GM12878 (cell line): Measurements from ENCODE around the gene CDKL4. TPM values are rescaled to one million over a fixed set of nuclear protein-coding genes. Genes with fewer than 3 reads are reported as not detected.

ENCODE experiments used
- ATAC-seq: fragments of 200-7000 bp; cut with Tn5 transposase; 3 replicates; pipeline ENCODE4 v1.9.1; 2020; ENCODE audit warnings: mild to moderate bottlenecking, moderate library complexity
- BruUV-seq: library from RNA; stranded (reverse); fragments of 400-500 nt; replicated peaks from 2 replicates; lab custom pipeline; 2021; lab: Mats Ljungman, UMichigan
- CTCF ChIA-PET: fragments of 300-600 bp; sonication (Branson Sonifier 250); formaldehyde crosslinking; extraction: SDS; loops from one replicate; lab custom pipeline; 2021; ENCODE audit warnings: inconsistent platforms; lab: Yijun Ruan, JAX
- POLR2A ChIA-PET: fragments of 350-600 bp; formaldehyde crosslinking; extraction: SDS; loops from one replicate; lab custom pipeline; 2021; ENCODE audit warnings: inconsistent platforms; lab: Charles Lee
- RAD21 ChIA-PET: fragments of 300-600 bp; sonication (Branson Sonifier 250); formaldehyde crosslinking; loops from one replicate; lab custom pipeline; 2023; ENCODE audit warnings: antibody characterized with exemption; ENCODE audit not compliant: unreplicated experiment; lab: Charles Lee
- SMC1A ChIA-PET: fragments of 300-600 bp; sonication (Branson Sonifier 250); formaldehyde crosslinking; loops from one replicate; lab custom pipeline; 2023; ENCODE audit not compliant: unreplicated experiment, uncharacterized antibody; lab: Charles Lee
- DNase-seq: peaks from one replicate; pipeline ENCODE4 v3.0.0-alpha.2; 2011; ENCODE audit warnings: low read depth, low spot score
- FAIRE-seq: peaks from 3 replicates; lab custom pipeline; 2011; peaks lifted over from hg19 to GRCh38; lab: Jason Lieb, UNC
- H2AFZ ChIP-seq: 2 replicates; pipeline ENCODE4 v1.6.0; 2011; ENCODE audit warnings: low read depth, low read length, control low read depth; ENCODE audit not compliant: control insufficient read depth
- H3K27ac ChIP-seq: 2 replicates; pipeline ENCODE4 v1.5.1; 2011; ENCODE audit warnings: control low read depth; ENCODE audit not compliant: control insufficient read depth, insufficient read depth
- H3K27me3 ChIP-seq, 2 experiments: replicated peaks in 1 of 2; 2 replicates each; pipeline versions ENCODE4 v1.6.0 to v1.6.1; 2011; ENCODE audit warnings: low read length in 1 of 2; ENCODE audit not compliant: control insufficient read depth in 2 of 2, insufficient read depth in 2 of 2
- H3K36me3 ChIP-seq, 2 experiments: 2 replicates each; pipeline ENCODE4 v1.5.1; 2011; ENCODE audit warnings: low read length in 1 of 2; ENCODE audit not compliant: control insufficient read depth in 2 of 2, insufficient read depth in 2 of 2
- H3K4me1 ChIP-seq: 2 replicates; pipeline ENCODE4 v1.6.1; 2011; ENCODE audit warnings: mild to moderate bottlenecking, low read length, moderate library complexity, mixed read lengths; ENCODE audit not compliant: control insufficient read depth, insufficient read depth
- H3K4me2 ChIP-seq: 2 replicates; pipeline ENCODE4 v1.6.0; 2011; ENCODE audit warnings: control low read depth; ENCODE audit not compliant: control insufficient read depth, insufficient read depth
- H3K4me3 ChIP-seq: fragments of 200-600 bp; sonication (generic); 2 replicates; pipeline ENCODE4 v1.5.1; 2016
- H3K79me2 ChIP-seq: 2 replicates; pipeline ENCODE4 v1.6.0; 2011; ENCODE audit warnings: low read length; ENCODE audit not compliant: control insufficient read depth, insufficient read depth
- H3K9ac ChIP-seq: 2 replicates; pipeline ENCODE4 v1.8.0; 2011; ENCODE audit warnings: low read length, control low read depth, mixed read lengths; ENCODE audit not compliant: control insufficient read depth, insufficient read depth
- H3K9me3 ChIP-seq: replicated peaks from 3 replicates; pipeline ENCODE4 v1.5.1; 2011; ENCODE audit warnings: mild to moderate bottlenecking, low read length; ENCODE audit not compliant: control insufficient read depth, insufficient read depth
- H4K20me1 ChIP-seq: 2 replicates; pipeline ENCODE4 v1.6.0; 2011; ENCODE audit not compliant: control insufficient read depth, insufficient read depth
- BRCA1 ChIP-seq: IDR thresholded peaks from 2 replicates; pipeline ENCODE4 v1.6.1; 2011; ENCODE audit warnings: low read depth, low read length, improper control_type of control experiment
- EP300 ChIP-seq, 2 experiments: fragments of 150-350 bp in 1 of 2; IDR thresholded peaks; 2 replicates each; pipeline ENCODE4 v1.6.1; 2011 to 2012; ENCODE audit warnings: low read depth in 2 of 2, low read length in 2 of 2, borderline replicate concordance in 1 of 2, improper control_type of control experiment in 1 of 2, inconsistent platforms in 1 of 2; ENCODE audit not compliant: control insufficient read depth in 1 of 2
- IRF4 ChIP-seq: IDR thresholded peaks from 2 replicates; pipeline ENCODE4 v1.6.1; 2011; ENCODE audit warnings: low read depth, low read length
- MTA2 ChIP-seq: fragments of 450-650 bp; IDR thresholded peaks from 2 replicates; pipeline ENCODE4 v1.6.1; 2016; ENCODE audit warnings: low read depth, mild to moderate bottlenecking, moderate library complexity
- TARDBP ChIP-seq: IDR thresholded peaks from 2 replicates; pipeline ENCODE4 v1.6.1; 2016; ENCODE audit warnings: borderline replicate concordance
- WGBS: methylation state at CpG from one replicate; pipeline ENCODE4 v1.1.6; 2016; ENCODE audit warnings: low lambda C conversion rate; ENCODE audit not compliant: insufficient replicate concordance, insufficient coverage; ENCODE audit errors: missing lambda C conversion rate; 5-methylcytosine and 5-hydroxymethylcytosine counted together
- in situ Hi-C: fragments of 300-500 bp; cut with MboI; formaldehyde crosslinking; loops from 9 replicates; pipeline ENCODE4 v1.14.3; 2018; ENCODE audit warnings: mixed read lengths
- intact Hi-C: fragments of 100-400 bp; cut with micrococcal nuclease; formaldehyde crosslinking; loops from one replicate; pipeline ENCODE4 v1.14.2; 2022; ENCODE audit not compliant: unreplicated experiment
- polyA plus RNA-seq, 11 experiments: library from polyadenylated mRNA; depleted of rRNA in 4 of 11; unstranded in 6 of 11; stranded (reverse) in 5 of 11; fragments of >200 nt; fragmentation: Nextera tagmentation in 4 of 11; fragmentation: Illumina TruSeq in 1 of 11; extraction: Ambion mirVana in 4 of 11; extraction: Trizol in 1 of 11; gene quantifications; 1 replicate in 1 of 11; 2 replicates in 10 of 11; pipeline versions ENCODE4 v1.2.1 to v1.2.3, GENCODE V29; 2011 to 2016; ENCODE audit warnings: inconsistent platforms in 2 of 11, missing spikeins in 2 of 11, low read depth in 1 of 11
- total RNA-seq, 4 experiments: library from RNA; depleted of rRNA in 3 of 4; stranded (reverse); fragments of >200 nt in 3 of 4; fragmentation: Illumina TruSeq in 1 of 4; extraction: Trizol in 1 of 4; gene quantifications; 2 replicates each; pipeline versions ENCODE4 v1.2.1 to v1.2.3, GENCODE V29; 2013 to 2021
- TF ChIP-seq, protein P1 (sequence below): fragments of 450-650 bp; IDR thresholded peaks from 2 replicates; pipeline ENCODE4 v1.6.1; 2017; ENCODE audit warnings: borderline replicate concordance
- TF ChIP-seq, protein P2 (sequence below): fragments of 450-650 bp; formaldehyde crosslinking; IDR thresholded peaks from 2 replicates; pipeline ENCODE4 v1.4.0; 2020; ENCODE audit warnings: mild to moderate bottlenecking, moderate library complexity
- TF ChIP-seq, protein P3 (sequence below): IDR thresholded peaks from 2 replicates; pipeline ENCODE4 v1.6.1; 2012; ENCODE audit warnings: low read depth, low read length, improper control_type of control experiment

CDKL4 gene
- total and polyA plus RNA-seq, 10 of the 15 experiments (the other 5 are each of a cell fraction or from before 2014, with no cell fraction given): not detected

DNA sequence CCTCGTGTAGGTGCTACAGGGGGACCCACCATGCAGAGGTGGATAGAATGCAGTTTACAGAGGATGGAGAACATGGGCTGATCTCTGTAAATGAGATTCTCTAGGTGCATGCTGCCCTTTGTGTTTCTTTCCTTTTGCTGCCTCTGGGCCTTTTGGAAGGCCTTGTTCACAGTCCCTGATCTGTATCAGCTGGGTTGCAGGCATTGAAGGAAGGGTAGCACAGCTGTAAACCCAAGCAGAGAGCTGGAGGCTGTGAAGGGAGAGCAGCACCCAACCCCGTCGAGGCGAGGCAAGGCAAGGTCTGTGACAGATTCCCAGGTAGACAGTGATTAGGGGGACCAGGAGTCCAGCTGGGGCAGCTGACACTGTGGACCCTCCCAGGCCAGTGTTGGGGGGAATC, 66.8 kb downstream of the CDKL4 start (continued):
- no peak for TF ChIP-seq EP300 (IDR thresholded peaks at IDR 0.05; ENCODE audit: borderline replicate concordance in 1 of 2, control insufficient read depth in 1 of 2, low read depth in 2 of 2, low read length in 2 of 2)
- no peak for TF ChIP-seq IRF4
- TF ChIP-seq, protein P1, sequence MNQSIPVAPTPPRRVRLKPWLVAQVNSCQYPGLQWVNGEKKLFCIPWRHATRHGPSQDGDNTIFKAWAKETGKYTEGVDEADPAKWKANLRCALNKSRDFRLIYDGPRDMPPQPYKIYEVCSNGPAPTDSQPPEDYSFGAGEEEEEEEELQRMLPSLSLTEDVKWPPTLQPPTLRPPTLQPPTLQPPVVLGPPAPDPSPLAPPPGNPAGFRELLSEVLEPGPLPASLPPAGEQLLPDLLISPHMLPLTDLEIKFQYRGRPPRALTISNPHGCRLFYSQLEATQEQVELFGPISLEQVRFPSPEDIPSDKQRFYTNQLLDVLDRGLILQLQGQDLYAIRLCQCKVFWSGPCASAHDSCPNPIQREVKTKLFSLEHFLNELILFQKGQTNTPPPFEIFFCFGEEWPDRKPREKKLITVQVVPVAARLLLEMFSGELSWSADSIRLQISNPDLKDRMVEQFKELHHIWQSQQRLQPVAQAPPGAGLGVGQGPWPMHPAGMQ: no peak
- TF ChIP-seq, all 136 proteins: peak for 0

DNA sequence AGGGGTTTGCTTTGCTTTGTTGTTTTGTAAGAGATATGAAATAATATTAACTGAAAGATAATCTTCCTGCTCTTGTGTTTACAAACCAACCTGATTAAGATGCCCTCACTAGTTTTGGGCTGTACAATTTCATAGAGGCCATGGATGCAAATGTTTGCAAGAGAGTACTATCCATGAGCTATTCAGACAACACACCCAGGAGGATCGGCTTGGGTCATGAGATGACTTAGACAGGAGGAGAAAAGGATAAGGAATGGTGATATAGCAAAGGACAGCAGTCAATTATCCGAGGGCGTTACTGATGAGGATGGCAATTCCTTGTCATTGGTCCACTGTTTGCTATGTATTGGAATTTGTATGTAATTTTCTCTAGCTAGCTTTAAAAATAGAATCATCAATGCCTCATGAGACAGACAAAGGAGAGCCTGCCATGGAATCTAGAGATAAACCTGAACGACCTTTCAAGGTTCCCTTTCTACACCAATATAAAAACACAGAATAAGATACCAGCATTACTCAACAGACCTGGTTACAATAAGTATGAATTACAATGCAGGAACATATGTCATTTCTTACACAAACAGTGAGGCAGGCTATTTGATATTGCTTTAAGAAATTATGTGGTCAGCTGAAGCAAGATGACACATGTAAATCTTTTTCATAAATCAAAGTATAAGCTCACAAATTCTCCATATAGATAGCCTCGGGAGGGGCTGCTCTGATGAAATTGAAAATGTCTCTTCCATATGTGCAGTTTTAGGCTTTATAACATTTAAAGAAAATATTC, 68.6 kb downstream of the CDKL4 start:
- WGBS: 76% methylated on average over 5 of the region's 5 CpGs

More for the DNA sequence above, 68.6 kb downstream of the CDKL4 start:
- intact Hi-C loops: no loop called here
- Histone ChIP-seq H3K4me2 (no peak overlapping the region), H3K4me3 (no peak overlapping the region), H3K27ac (no peak overlapping the region), H3K4me1 (no peaks in the 10 kb centered on the region), H4K20me1 (no peaks in the 10 kb centered on the region), H3K27me3 (no peaks in the 10 kb centered on the region), H3K79me2 (no peaks in the 10 kb centered on the region), H3K9ac (no peak overlapping the region), H3K36me3 (no peaks in the 10 kb centered on the region), H3K9me3 (no peaks in the 10 kb centered on the region), H2AFZ (no peak overlapping the region)
- in situ Hi-C loops: no loop called here
- ChIA-PET SMC1A (interaction anchor here (0.6 kb wide), 1 partner anchor 227 kb away, joined by 3 read pairs; no protein-coding TSS in a partner anchor), POLR2A (no interaction called here), RAD21 (no interaction called here), CTCF (no interaction called here)
- BruUV-seq: no TSS peak
- FAIRE-seq (no peak), ATAC-seq (no peak), DNase-seq (no peak)
- TF ChIP-seq, protein P2, sequence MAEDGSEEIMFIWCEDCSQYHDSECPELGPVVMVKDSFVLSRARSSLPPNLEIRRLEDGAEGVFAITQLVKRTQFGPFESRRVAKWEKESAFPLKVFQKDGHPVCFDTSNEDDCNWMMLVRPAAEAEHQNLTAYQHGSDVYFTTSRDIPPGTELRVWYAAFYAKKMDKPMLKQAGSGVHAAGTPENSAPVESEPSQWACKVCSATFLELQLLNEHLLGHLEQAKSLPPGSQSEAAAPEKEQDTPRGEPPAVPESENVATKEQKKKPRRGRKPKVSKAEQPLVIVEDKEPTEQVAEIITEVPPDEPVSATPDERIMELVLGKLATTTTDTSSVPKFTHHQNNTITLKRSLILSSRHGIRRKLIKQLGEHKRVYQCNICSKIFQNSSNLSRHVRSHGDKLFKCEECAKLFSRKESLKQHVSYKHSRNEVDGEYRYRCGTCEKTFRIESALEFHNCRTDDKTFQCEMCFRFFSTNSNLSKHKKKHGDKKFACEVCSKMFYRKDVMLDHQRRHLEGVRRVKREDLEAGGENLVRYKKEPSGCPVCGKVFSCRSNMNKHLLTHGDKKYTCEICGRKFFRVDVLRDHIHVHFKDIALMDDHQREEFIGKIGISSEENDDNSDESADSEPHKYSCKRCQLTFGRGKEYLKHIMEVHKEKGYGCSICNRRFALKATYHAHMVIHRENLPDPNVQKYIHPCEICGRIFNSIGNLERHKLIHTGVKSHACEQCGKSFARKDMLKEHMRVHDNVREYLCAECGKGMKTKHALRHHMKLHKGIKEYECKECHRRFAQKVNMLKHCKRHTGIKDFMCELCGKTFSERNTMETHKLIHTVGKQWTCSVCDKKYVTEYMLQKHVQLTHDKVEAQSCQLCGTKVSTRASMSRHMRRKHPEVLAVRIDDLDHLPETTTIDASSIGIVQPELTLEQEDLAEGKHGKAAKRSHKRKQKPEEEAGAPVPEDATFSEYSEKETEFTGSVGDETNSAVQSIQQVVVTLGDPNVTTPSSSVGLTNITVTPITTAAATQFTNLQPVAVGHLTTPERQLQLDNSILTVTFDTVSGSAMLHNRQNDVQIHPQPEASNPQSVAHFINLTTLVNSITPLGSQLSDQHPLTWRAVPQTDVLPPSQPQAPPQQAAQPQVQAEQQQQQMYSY (CRISPR knock-in tag): no peak
- TF ChIP-seq BRCA1 (no peak), TARDBP (no peak), MTA2 (no peak)
- TF ChIP-seq, protein P3, sequence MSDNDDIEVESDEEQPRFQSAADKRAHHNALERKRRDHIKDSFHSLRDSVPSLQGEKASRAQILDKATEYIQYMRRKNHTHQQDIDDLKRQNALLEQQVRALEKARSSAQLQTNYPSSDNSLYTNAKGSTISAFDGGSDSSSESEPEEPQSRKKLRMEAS: no peak
